ENCODE measurements around the gene SAMD3. TPM values are rescaled to one million over a fixed set of nuclear protein-coding genes. Genes with fewer than 3 reads are reported as not detected.

The SAMD3 gene
- total and polyA plus RNA-seq, 2 of the 13 experiments (the other 11 are each of a cell fraction or from before 2014, with no cell fraction given) = not detected

DNA sequence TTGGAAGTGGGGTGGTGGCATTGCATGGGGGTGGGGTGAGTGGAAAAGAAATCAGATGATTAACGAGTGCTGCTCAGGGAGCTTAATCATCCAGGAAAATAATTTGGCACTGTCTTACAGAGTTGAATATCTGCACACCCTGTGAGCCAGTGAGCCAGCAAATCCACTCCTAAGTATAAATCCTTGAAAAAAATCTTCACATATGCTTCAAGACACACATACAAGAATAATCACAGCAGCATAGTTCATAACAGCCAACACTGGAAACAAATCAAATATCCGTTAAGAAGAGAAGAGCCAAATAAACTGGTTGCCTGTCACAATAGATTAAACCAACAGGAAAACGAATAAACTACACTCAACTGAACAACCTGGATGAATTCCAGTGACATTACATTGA is 62.8 kb downstream of the SAMD3 start (continued):
- TF ChIP-seq GATAD2A (CRISPR knock-in tag; IDR thresholded peaks at IDR 0.05) (no peak), ADNP (CRISPR knock-in tag; IDR thresholded peaks at IDR 0.05) (no peak), RARA (CRISPR knock-in tag; IDR thresholded peaks at IDR 0.05) (no peak)

DNA sequence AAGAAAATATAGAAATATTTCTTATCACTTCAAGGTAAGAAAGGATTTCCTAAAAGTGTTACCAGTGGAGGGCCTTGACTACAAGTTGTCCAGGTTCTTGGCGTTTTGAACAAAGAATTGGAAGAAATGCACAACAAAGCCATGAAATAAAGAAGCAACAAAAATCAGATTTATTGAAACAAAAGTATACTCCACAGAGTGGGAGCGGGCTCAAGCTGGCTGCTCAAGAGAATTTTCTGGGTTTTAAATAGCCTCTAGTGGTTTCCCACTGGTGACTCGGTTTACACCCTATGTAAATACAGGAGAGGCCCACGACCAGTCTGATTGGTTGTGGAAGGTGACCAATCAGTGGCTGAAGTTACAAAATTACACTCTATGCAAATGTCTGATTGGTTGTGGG is 64.2 kb downstream of the SAMD3 start:
- ChIA-PET POLR2A (no interaction called here), CTCF (ENCODE audit: low intra/inter-chr PET ratio, low total read pairs) (no interaction called here)
- Histone ChIP-seq H3K27ac (ENCODE audit: extremely low read length, insufficient read depth, low read length) (no peak overlapping the region), H3K9ac (ENCODE audit: insufficient read depth, low read depth, low read length) (no peak overlapping the region), H4K20me1 (ENCODE audit: insufficient read depth, low read length) (no peaks in the 10 kb centered on the region), H3K4me3 (replicated peaks in 1 of 3; ENCODE audit: insufficient read depth in 1 of 3, low read depth in 2 of 3, low read length in 3 of 3) (no peak overlapping the region), H3K36me3 (replicated peaks in 1 of 2; ENCODE audit: control insufficient read depth in 1 of 2, insufficient read depth in 2 of 2, low read length in 2 of 2) (no peaks in the 10 kb centered on the region), H3K4me1 (ENCODE audit: insufficient read depth, low read length) (no peaks in the 10 kb centered on the region), H3K9me3 (ENCODE audit: low read length) (peaks cover 7% of the 10 kb centered on the region), H2AFZ (ENCODE audit: low read length) (no peak overlapping the region), H3K79me2 (ENCODE audit: insufficient read depth, low read length) (no peaks in the 10 kb centered on the region), H3K27me3 (ENCODE audit: control insufficient read depth in 1 of 2, insufficient read depth in 2 of 2, low read length in 2 of 2) (no peaks in the 10 kb centered on the region), H3K4me2 (ENCODE audit: low read depth, low read length) (no peak overlapping the region)
- DNase-seq (ENCODE audit: low spot score) = no peak
- intact Hi-C loops (cut with micrococcal nuclease; ENCODE audit: unreplicated experiment) (no loop called here), in situ Hi-C loops (cut with HindIII; ENCODE audit: extremely low pct_ligation_motif_present, low pct_unique_long_range_greater_than_20kb) (no loop called here)
- WGBS (ENCODE audit: low lambda C conversion rate) = 2% methylated on average over 4 of the region's 4 CpGs
- no peak for FAIRE-seq
- BruUV-seq (replicated peaks) = no TSS peak
- no peak for ATAC-seq
- TF ChIP-seq ZNF20 (CRISPR knock-in tag; IDR thresholded peaks at IDR 0.05) (peak; percentile 97), ZNF207 (IDR thresholded peaks at IDR 0.05; ENCODE audit: borderline replicate concordance) (no peak)

DNA sequence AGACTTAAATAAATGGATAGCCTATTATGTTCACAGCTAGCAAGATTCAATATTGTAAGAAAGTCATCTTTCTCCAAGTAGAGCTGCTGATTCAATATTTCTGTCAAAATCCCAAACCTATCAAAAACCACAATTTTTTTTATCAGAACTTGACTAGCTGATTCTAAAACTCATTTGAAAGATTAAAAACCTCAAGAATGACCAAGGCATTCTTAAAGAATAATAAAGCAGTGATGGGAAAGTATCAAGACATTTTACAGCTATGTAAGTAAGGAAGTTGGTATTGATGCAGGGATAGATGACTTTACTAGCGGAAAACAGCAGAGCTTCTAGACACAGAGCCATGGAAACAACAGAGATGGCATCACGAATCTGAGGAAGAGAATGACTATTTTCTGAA is 64.7 kb downstream of the SAMD3 start:
- ChIA-PET CTCF (ENCODE audit: low intra/inter-chr PET ratio, low total read pairs) (no interaction called here), POLR2A (no interaction called here)
- in situ Hi-C loops (cut with HindIII; ENCODE audit: extremely low pct_ligation_motif_present, low pct_unique_long_range_greater_than_20kb) = no loop called here
- no TSS peak for BruUV-seq (replicated peaks)
- ATAC-seq (no peak), DNase-seq (ENCODE audit: low spot score) (no peak), FAIRE-seq (no peak)
- intact Hi-C loops (cut with micrococcal nuclease; ENCODE audit: unreplicated experiment) = no loop called here
- Histone ChIP-seq H3K4me3 (replicated peaks in 1 of 3; ENCODE audit: insufficient read depth in 1 of 3, low read depth in 2 of 3, low read length in 3 of 3) (no peak overlapping the region), H3K4me2 (ENCODE audit: low read depth, low read length) (no peak overlapping the region), H2AFZ (ENCODE audit: low read length) (no peak overlapping the region), H3K9ac (ENCODE audit: insufficient read depth, low read depth, low read length) (no peak overlapping the region), H3K27ac (ENCODE audit: extremely low read length, insufficient read depth, low read length) (no peak overlapping the region), H4K20me1 (ENCODE audit: insufficient read depth, low read length) (no peaks in the 10 kb centered on the region), H3K79me2 (ENCODE audit: insufficient read depth, low read length) (no peaks in the 10 kb centered on the region), H3K9me3 (ENCODE audit: low read length) (peaks cover 7% of the 10 kb centered on the region), H3K4me1 (ENCODE audit: insufficient read depth, low read length) (no peaks in the 10 kb centered on the region), H3K27me3 (ENCODE audit: control insufficient read depth in 1 of 2, insufficient read depth in 2 of 2, low read length in 2 of 2) (peaks cover 0 to 1% of the 10 kb centered on the region in 2 experiments; a peak in 1 of 5 replicates), H3K36me3 (replicated peaks in 1 of 2; ENCODE audit: control insufficient read depth in 1 of 2, insufficient read depth in 2 of 2, low read length in 2 of 2) (no peaks in the 10 kb centered on the region)
- WGBS (ENCODE audit: low lambda C conversion rate) = 5% methylated on average over 2 of the region's 2 CpGs
- TF ChIP-seq, protein P1, sequence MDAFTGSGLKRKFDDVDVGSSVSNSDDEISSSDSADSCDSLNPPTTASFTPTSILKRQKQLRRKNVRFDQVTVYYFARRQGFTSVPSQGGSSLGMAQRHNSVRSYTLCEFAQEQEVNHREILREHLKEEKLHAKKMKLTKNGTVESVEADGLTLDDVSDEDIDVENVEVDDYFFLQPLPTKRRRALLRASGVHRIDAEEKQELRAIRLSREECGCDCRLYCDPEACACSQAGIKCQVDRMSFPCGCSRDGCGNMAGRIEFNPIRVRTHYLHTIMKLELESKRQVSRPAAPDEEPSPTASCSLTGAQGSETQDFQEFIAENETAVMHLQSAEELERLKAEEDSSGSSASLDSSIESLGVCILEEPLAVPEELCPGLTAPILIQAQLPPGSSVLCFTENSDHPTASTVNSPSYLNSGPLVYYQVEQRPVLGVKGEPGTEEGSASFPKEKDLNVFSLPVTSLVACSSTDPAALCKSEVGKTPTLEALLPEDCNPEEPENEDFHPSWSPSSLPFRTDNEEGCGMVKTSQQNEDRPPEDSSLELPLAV (CRISPR knock-in tag; conservative IDR thresholded peaks at IDR 0.05; ENCODE audit: low read depth) = no peak
- TF ChIP-seq XRCC5 (optimal IDR thresholded peaks at IDR 0.05; ENCODE audit: low read length) = no peak
- no peak for TF ChIP-seq MTF1 (CRISPR knock-in tag; IDR thresholded peaks at IDR 0.05)
- TF ChIP-seq MAFF (IDR thresholded peaks at IDR 0.05; ENCODE audit: low read depth, low read length) = no peak
- no peak for TF ChIP-seq ZFX (CRISPR knock-in tag; IDR thresholded peaks at IDR 0.05; ENCODE audit: low read depth)
- TF ChIP-seq ZNF225 (CRISPR knock-in tag; IDR thresholded peaks at IDR 0.05) = no peak
- TF ChIP-seq CENPX (CRISPR knock-in tag; IDR thresholded peaks at IDR 0.05) = no peak
- no peak for TF ChIP-seq ZBTB3 (CRISPR knock-in tag; IDR thresholded peaks at IDR 0.05; ENCODE audit: borderline replicate concordance, low read depth)
- no peak for TF ChIP-seq ZNF737 (CRISPR knock-in tag; IDR thresholded peaks at IDR 0.05; ENCODE audit: borderline replicate concordance)
- no peak for TF ChIP-seq LCORL (IDR thresholded peaks at IDR 0.05)
- TF ChIP-seq LCORL (CRISPR knock-in tag; IDR thresholded peaks at IDR 0.05) = no peak
- TF ChIP-seq, protein P2, sequence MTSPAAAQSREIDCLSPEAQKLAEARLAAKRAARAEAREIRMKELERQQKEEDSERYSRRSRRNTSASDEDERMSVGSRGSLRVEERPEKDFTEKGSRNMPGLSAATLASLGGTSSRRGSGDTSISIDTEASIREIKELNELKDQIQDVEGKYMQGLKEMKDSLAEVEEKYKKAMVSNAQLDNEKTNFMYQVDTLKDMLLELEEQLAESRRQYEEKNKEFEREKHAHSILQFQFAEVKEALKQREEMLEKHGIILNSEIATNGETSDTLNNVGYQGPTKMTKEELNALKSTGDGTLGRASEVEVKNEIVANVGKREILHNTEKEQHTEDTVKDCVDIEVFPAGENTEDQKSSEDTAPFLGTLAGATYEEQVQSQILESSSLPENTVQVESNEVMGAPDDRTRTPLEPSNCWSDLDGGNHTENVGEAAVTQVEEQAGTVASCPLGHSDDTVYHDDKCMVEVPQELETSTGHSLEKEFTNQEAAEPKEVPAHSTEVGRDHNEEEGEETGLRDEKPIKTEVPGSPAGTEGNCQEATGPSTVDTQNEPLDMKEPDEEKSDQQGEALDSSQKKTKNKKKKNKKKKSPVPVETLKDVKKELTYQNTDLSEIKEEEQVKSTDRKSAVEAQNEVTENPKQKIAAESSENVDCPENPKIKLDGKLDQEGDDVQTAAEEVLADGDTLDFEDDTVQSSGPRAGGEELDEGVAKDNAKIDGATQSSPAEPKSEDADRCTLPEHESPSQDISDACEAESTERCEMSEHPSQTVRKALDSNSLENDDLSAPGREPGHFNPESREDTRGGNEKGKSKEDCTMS (CRISPR knock-in tag; conservative IDR thresholded peaks at IDR 0.05) = no peak
